Uterus (tissue), 2 donors: ENCODE results near the gene MEF2C.

Source experiments
- CTCF ChIP-seq, 4 experiments: fragments of 200-600 bp in 2 of 4; fragments of 450-650 bp in 2 of 4; sonication (generic) in 2 of 4; IDR thresholded peaks; one replicate each; pipeline ENCODE4 v1.5.1; 2016 to 2019; ENCODE audit warnings: antibody characterized with exemption in 4 of 4, mild to moderate bottlenecking in 2 of 4, moderate library complexity in 1 of 4
- POLR2A ChIP-seq, 2 donors: fragments of 450-650 bp; IDR thresholded peaks; one replicate each; pipeline ENCODE4 v1.6.1; 2016; ENCODE audit warnings: antibody characterized with exemption in 2 of 2, mild to moderate bottlenecking in 1 of 2, moderate library complexity in 1 of 2

GRCh38 chr5:88876714-88877113, 6.3 kb downstream of the MEF2C start:
- no peak for TF ChIP-seq CTCF (IDR thresholded peaks at IDR 0.05)
- TF ChIP-seq POLR2A (IDR thresholded peaks at IDR 0.05): no peak
